ENCODE data around the gene SEPTIN5.

Gene SEPTIN5

DNA sequence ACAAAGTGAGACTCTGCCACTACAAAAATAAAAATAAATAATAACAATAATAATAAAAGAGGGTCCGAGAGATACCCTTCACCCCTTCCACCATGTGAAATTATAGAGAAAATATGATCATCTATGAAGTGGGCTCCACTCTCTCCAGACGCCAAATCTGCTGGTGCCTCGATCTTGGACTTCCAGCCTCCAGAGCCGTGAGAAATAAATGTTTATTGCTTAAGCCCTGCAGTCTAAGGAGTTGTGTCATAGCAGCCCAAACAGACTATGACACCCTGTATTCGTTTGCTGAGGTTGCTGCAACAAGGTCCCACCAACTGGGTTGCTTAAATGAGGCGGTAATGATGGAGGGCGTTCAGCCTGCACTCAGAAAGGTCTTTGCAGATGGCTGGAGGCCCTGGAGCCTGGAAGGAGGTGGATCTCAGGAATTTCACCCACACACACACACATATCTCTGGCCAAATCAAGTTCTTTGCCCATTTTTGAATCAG is 7.6 kb upstream of the SEPTIN5 start:
- DNase-seq, result no peak

DNA sequence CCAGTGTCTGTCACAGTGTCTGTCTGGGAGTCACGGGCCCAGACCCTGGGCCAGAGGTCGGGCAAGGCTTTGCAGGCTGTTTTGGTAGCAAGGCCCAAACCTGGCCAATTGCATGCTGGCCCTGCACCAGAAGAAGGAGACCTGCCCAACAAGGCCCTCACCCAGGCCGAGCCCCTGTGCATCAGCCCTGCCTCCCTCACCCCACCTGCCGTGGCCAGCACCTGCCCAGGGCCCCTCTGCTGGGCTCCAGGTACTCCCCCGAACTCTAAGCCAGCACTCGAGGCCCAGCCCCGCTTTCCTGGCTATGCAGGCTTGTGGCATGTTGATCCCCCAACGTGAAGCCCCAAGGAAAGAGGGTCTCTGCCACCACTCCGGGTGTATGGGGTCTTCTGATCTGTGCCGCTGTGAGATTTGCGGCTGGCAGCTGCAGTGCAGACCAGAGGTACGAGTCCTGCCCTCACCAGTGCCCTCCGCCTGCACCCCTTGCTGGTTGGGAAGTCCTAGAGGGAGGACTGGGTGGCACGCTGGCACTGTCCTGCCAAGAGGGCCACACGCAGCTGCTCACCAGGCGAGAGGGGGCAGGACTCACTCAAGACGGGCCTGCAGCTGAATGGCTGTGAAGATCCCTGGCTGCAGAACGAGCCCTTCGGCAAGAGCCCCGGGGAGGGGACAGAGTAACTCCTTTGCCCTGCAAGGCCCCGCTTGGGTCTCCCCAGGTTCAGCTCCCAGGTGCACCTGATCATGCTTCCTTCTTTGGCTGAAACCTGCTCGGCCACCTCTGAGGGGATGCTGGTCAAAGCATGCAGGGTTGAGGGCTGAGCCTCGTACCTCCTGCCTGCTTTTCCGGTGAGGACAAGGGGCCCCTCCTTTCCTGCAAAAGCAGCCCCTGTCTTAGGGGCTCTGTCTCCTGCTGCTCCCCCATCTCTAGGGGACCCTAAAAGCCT is 6.7 kb upstream of the SEPTIN5 start:
- no peak for DNase-seq

DNA sequence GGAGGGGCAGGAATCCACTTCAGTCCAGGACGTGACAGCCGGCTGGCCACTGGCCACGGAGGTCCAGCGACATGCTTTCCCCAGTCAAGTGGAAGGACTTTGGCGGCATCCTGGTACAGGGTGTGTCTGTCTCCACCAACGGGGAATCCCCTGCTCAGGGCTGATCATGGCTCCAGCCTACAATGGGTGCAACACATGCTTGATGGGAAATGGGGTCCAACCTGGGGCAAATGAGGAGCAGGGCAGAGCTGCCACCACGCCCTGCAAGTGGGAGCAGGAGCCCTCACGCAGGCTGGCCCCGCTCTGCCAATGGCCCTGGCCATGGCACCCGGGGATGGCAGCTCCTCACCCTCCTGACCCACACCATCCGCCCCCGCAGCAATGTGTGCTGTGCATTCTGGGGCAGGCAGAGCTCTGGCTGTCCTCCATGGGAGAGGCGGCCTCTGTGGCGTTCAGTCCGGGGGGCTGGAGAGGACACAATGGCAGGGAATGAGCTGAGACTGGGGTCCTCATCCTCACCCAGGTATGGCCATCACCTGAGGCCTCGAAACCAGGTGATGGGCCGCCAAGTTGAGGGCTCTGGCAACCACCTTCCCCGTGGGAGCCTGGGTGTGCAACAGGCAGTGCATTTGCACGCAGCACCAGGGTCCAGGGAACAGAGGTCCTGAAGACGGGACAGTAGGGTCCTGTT is 5.8 kb upstream of the SEPTIN5 start:
- DNase-seq, result no peak

DNA sequence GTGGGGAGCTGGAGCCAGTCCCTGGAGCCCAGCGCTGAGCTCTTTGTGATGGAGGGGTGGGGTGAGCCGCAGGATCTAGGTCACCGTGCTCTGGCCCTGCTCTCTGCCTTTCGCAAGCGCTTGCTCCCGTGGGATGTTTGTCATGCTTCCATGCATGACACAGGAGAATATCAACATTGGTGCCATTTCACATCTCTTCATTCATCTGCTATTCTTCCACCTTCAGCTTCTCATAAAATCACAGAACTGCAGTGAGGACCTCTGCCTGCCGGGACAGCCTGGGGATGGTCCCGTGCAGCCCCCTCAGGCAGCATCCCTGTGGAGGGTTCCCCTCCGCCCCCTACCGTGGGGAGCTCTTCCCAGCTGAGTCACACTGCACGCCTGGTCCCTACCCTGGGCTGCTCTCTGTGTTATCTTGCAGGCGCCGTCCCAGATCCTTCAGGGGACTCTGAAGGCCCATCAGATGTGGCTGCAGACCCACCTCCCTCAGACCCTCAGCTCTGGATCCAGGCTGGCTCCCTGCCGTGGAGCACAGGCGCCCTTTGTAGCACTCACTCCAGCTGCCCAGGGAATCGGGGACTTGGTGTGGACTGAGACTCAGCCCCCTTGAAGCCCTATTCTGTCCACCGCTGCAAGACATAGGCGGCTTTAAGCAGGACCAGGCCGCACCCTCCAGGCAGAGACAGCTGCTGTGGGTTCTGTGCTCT is 5.1 kb upstream of the SEPTIN5 start:
- no peak for DNase-seq

DNA sequence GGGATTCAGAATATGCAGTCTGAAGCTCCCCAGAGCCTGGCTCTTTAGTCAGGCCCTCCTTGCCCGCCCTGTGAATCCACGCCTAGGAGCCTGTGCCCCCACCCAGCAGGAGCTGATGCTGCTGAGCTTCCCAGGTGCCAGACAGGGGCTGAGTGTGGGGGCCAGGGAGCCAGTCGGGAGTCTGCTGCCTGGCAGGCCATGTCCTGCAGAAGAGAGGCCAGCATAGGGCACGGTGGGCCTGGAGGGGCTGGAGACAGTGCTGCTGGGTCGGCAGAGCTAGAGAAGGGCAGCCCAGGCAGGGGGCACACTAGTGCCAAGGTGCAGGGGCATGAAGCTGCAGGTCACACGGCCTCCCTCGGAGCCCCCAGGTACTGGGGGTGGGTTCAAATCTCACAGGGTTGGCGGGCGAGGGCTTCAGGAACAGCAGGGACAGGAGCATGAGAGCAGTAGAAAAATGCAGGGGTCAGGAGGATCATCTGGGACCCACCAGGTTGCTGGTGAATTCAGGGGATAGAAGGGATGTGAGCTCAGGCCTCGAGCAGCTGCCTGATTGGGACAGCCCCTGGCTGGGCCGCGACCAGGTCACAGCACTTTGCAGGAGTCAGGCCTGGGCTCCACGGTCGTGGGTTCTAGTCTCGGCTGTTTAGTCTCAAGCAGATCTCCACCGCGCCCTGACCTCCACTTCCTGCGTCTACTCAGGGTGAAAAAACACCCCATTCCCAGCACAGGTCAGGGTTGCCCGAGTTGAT is 4.1 kb upstream of the SEPTIN5 start:
- DNase-seq, result no peak

DNA sequence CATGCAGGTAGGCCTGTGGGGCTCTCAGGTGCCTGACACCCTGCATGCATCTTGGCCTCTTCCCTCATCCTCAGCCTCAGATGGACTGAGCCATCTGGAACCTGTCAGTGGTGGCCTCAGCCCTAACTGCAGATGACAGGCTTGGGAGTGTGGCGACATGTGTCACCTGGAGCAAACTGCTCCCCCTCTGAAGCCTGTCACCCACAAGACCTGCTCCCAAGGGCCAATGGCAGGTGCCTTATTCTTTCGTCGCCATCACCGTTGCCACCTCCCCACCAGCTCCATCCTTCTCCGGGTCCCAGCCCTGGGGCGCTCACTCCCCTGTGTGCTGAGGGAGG is 3.6 kb upstream of the SEPTIN5 start:
- no peak for DNase-seq

DNA sequence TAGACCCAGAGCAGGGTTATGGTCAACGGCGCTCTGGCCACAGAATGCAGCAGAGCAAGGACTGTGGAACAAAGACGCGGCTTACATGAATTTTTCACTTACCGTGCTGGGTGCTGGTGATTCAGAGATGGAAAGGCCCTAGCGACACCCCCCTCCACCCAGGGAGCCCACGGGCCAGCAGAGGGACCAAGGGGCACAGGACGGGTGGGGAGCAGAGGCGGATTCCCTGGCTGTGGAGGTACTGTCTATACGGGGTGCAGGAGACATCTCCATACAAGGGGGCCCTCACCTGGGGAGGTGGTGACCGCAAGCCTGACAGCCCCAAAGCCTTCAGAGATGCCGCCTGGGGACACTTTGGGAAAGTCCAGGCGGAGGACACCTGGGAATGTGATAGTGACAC is 1.1 kb upstream of the SEPTIN5 start:
- DNase-seq, result no peak

DNA sequence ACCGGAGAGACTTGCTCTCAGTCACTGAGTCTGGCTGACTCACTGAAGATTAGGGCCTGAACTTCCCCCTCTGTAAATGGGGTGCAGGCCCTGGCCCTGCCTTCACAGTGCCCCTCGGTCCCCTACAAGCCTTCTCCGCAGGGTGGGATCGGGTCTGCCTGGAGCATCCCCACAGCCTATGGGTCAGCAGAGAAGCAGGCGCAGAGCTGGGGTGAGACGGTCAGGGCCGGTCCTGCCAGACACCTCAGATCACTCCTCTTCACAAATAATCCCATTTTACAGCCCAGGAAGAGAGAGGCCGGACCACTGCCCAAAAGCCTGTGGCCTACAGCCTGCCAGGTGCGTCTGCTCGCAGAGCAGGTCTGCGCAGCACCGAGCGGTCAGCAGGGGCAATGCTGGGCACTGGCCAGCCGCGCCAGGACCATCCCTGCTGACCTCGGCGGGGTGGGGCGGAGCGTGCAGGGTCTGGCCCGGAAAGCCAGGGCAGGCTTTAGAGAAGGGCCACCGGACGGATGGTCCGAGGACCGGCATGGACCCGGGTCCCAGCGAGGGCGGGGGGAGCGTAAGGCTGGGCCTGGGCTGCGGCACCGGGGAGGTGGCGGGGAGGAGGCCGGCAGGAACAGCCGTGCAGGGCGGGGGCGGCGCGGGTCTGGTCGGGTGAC is 522 bp upstream of the SEPTIN5 start:
- DNase-seq, result no peak

DNA sequence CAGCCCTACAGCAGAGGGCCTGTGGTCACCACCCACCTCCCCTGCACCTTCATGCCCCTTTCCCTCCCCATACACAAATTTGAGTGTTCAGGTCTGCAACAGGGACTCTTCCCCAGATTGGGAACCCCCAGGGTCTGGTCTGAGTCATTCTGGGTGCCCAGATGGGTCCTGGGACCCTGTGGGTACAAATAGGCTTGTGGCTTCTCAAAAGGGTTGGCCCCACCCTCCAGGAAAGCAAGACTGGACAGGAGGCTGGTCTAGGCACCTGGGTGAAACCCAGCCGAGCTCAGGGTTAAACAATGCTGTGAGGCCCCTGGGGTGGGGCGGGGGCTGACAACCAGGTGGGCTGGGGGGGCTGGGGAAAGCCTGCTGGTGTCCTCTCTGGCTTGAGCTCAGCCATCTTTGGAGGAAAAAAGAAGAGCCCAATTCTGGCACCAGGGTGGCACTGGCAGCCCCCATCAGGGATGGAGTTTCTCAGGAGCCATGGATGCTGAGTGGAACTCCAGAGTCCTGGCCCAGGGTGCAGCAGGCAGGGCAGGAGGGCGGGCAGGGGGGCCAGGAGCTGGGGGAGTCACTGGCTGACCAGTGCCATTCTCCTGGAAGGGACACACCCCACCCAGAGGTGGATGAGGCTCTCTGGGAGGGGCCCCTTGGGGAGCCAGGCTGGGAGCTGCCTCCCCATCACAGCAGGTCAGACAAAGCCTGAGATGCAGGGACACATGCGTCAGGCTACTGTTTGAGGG is 1.1 kb downstream of the SEPTIN5 start:
- no peak for DNase-seq

DNA sequence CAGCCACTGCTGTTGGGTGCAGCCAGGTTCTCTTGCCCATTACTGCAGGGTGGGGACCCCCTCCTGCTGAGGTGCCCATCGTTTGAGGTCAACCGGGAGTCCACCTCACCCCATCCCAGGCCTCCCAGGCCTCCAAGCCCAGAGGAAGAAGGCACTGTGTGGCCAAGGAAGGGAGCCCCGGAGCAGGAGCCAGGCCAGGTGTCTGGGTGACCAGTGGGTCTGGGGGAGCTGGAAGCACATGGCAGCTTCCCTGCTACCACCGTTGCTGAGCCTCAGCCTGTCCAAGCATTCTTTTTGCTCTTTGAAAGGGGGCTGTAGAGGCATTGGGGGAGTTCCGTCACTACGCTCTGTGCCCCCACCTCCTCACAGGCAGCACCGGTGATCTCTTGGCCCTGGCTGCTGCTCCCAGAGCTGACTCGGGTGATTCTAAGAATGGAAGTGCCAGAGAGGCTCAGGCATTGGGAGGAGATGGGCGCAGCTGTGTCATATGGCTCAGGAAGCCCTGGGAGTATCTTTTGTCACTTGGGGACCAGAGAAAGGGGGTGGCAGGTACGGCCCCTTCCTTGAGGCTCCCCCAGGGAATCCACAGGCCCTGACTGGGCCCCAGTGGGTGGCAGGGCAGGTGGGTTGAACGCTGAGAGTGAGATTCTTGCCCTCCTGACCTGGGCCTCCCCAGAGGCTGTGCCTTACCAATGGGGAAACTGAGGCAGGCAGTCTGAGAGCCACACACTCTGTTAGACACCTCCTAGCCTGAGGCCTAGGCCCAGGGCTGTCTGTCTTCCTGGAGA is 1.9 kb downstream of the SEPTIN5 start:
- no peak for DNase-seq

DNA sequence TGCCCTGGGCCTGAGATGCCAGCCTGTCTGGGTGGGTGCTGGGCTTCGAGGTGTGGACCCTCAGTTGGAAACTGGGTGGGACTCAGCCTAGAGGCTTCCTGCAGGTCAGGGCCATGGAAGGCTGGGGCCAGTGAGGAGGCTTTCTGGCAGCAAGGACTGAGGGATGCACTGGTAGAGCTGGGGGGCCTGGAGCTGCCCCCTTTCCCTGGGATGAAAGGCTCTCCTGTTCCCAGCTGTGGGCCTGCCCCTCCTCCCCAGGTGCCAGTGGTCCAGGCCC is 2.5 kb downstream of the SEPTIN5 start:
- DNase-seq, result no peak

DNA sequence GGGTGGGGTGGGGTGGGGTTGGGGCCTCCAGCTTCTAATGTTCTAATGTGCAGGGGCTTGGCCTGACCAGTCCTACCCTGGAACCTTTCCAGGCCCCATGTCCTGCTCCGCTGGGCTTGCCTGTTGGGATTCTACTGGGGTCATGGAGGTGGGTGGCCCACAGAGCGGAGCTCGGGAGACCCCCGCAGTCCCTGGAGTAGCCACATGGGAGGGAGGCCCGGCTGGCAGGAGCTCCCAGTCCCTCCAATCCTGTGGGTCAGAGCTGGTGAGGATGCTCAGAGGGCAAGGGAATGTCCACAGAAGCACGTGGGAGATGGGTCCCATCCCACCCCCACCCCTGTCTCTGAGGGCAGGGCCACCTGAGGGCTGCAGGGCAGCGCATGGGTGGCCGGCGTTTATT is 2.9 kb downstream of the SEPTIN5 start:
- no peak for DNase-seq

DNA sequence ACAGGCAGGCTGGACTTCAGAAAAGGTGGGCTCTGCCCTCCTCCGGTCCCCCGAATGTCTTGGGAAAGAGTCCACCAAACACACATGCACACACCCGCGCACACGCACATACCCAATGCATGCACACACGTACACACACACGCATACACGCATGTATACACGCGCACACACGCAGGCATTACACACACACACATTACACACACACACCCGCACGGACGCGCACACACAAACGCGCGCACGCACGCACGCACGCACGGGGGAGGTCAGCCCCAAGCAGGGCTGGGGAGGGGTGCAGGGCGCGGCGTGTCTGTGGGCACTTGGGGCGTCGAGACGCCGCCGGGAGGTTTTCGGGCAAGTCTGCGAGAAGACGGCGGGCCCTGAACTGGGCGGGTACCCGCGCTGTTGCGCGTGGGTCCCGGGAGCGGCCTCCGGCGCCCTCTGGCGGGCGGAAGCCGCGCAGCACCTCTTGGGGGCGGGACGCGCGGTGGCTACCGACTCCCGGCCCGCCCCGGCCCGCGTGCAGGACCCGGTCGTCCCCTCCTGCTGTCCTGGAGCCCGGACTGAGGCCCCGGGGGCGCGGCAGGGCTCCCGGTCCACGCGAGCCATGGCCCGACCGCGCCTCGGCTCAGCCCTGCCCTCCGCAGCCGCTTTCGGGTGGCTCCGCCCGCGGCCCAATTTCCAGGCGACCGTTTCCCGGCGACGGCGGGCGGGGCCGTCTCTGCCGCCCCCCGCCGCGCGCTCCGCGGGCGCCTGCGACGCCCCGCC is 3.6 kb downstream of the SEPTIN5 start:
- peak; percentile 56 for DNase-seq

DNA sequence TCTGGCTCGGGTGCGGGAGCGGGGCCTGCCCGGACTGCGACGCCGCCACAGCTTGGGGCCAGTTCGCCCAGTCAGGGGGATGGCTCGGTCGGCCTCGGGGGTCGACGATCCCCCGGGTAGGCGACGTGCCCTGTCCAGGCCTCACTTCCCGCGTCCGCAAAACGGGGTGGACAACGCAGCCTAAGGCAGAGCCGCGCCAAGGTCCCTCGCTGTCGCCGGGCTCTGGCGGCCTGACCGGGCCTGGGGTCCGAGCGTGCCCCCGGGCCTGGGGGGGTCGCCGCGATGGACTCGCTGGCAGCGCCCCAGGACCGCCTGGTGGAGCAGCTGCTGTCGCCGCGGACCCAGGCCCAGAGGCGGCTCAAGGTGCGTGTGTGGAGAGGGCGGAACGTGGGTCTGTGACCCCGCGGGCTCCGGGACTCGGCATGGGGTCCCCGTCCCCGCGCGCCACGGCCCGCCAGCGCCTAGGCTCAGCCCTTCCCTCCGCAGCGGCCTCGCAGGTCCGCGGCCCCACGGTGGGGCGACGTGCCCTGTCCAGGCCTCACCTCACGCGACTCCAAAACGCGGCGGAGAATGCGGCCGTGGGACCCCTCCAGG is 4.2 kb downstream of the SEPTIN5 start:
- DNase-seq, result no peak

DNA sequence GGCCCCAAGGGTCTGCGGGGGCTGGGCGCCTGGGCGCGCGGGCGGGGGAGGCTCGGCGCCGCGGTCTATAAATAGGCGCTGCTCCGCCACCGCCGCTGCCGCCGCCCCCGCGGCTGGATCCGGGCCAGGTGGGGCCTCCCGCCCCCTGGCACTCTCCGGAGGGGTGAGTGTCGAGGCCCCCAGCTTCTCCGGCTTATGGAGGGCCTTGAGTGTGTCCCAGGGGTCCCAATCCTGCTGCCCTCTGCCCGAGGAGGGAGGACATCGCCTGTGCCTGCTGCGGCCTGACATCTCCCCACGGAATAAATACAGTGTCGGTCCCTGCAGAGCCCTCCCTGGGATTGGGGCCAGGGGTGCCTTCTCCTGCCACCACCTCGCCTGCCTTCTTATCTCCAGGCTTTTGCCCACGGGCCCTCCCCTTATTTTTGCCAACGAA is 4.8 kb downstream of the SEPTIN5 start:
- no peak for DNase-seq

DNA sequence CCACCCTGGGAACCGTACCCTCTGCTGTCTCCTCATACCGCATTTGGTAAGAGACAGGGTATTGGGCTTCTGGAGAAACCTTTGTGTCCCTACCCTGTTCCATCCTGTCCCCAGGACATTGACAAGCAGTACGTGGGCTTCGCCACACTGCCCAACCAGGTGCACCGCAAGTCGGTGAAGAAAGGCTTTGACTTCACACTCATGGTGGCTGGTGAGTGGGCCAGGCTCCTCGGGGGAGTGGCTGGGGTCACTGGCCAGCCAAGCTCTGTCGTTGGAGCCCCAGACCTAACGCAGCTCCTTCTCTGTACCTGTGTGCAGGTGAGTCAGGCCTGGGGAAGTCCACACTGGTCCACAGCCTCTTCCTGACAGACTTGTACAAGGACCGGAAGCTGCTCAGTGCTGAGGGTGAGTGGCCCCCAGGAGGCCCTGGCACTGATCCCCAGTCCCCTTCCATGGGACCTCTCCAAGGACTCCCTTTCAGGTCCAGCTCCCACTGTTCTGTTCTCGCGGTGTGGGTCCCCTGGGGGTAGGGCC is 5.3 kb downstream of the SEPTIN5 start:
- DNase-seq, result no peak

DNA sequence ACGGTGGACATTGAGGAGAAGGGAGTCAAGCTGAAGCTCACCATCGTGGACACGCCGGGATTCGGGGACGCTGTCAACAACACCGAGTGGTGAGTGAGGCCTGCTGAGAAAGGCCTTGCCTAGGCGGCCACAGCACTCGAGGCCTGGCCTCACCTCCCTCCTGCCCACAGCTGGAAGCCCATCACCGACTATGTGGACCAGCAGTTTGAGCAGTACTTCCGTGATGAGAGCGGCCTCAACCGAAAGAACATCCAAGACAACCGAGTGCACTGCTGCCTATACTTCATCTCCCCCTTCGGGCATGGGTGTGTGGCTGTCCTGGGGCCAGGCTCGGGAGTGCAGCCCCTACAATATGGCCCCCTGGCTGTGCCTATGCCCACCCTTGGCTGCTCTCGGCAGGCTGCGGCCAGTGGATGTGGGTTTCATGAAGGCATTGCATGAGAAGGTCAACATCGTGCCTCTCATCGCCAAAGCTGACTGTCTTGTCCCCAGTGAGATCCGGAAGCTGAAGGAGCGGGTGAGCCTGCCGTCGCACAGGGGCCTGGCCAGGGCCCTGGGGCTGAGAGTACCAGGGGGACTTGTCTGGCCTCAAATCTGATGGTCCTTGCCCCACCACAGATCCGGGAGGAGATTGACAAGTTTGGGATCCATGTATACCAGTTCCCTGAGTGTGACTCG is 6.0 kb downstream of the SEPTIN5 start:
- DNase-seq, result no peak

DNA sequence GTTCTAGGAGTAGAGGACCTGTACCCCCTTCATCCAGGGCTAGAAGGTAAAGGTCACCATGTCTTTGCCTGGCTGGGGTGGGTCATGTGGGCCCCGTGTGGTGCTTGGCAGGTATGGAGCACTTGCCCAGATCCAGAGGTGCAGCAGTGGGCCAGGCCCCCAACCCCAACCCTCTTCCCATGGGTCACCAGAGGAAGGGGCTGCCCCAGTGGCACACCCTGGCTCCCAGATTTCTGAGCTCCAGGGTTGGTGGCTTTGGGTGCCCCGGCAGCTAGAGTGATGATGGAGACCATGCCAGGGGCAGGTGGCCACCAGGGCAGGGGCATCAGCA is 6.7 kb downstream of the SEPTIN5 start:
- DNase-seq, result no peak

Measured in GDM1 (cell line).